Esophagus muscularis mucosa (tissue), 3 donors: Measurements from ENCODE around the gene ADK.
"Not testable (repeated sequence)": the region's sequence is repeated elsewhere in the genome, so short reads cannot be mapped to it uniquely, and the experiment has no call there.

Experiments
- CTCF ChIP-seq, 3 experiments: fragments of 200-600 bp in 2 of 3; fragments of 450-650 bp in 1 of 3; sonication (generic) in 2 of 3; IDR thresholded peaks; one replicate each; pipeline ENCODE4 v1.5.1; 2017 to 2019; ENCODE audit warnings: antibody characterized with exemption in 3 of 3, mild to moderate bottlenecking in 2 of 3, moderate library complexity in 1 of 3
- POLR2AphosphoS5 ChIP-seq, 2 donors: sonication (generic); formaldehyde crosslinking; IDR thresholded peaks; one replicate each; pipeline ENCODE4 v1.6.1; 2017; ENCODE audit warnings: antibody characterized with exemption in 2 of 2

GRCh38 chr10:74580438-74580837, 429.4 kb downstream of the ADK start:
- not testable (repeated sequence) for TF ChIP-seq CTCF, POLR2AphosphoS5 (IDR thresholded peaks at IDR 0.05)
